HTERT RPE-1 (cell line): ENCODE data around the gene RARRES2.
"Not testable (repeated sequence)": the region's sequence is repeated elsewhere in the genome, so short reads cannot be mapped to it uniquely, and the experiment has no call there.

Experiments
- in situ Hi-C: fragments of 300-500 bp; cut with MboI; formaldehyde crosslinking; loops from 4 replicates; pipeline ENCODE4 v1.14.3; 2020; ENCODE audit warnings: low sequenced_read_pairs

RARRES2 gene

DNA sequence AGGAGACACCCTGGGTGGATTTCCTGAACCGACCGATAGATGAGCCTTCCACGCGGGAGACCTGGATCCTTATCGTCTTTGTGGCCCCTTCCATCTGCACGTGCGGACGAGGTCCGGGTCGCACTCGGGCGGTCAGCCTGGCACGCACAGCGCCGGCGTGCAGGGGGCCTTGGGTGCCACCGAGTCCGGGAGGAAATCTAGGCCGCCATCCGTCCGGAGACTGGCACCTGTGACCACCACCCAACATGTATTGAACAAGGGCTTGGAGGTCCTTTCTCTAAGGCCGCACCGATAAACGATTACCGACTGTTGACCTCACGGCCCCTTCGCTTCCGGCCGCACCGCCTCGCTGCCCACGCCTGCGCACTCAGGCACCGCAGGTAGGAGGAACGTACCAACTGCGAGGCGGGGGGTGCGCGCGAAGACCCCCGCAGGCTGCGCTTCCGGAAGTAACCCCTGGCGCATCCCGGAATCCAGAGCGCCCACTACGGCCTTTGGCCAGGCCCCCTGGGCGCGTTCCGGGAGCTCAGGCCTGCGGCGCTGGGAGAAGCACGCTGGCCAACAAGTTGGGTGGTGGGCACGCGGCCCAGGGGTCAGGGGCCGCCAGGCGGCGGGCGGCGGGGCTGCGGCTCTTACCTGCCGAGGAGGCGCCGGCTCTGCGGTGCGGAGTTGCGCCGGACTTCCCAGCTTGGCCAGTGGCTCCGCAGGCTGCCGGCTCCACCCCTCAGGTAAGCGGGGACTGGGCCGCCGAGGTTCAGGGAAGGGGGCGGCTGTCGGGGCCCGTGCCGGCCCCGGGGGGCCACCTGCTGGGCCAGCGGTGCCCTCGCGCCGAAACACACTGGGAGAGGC is 18.4 kb downstream of the RARRES2 start, which contains the start of the genes ACTR3C and LRRC61:
Gene ACTR3C (minus strand): TSS at position 713 of the 849 bp plus-strand sequence. CDS start 28,249 bp downstream, outside the sequence.
Gene LRRC61 (plus strand): TSS at position 523 of the 849 bp plus-strand sequence. CDS start 13,507 bp downstream, outside the sequence.
- in situ Hi-C loops, result no loop called here

DNA sequence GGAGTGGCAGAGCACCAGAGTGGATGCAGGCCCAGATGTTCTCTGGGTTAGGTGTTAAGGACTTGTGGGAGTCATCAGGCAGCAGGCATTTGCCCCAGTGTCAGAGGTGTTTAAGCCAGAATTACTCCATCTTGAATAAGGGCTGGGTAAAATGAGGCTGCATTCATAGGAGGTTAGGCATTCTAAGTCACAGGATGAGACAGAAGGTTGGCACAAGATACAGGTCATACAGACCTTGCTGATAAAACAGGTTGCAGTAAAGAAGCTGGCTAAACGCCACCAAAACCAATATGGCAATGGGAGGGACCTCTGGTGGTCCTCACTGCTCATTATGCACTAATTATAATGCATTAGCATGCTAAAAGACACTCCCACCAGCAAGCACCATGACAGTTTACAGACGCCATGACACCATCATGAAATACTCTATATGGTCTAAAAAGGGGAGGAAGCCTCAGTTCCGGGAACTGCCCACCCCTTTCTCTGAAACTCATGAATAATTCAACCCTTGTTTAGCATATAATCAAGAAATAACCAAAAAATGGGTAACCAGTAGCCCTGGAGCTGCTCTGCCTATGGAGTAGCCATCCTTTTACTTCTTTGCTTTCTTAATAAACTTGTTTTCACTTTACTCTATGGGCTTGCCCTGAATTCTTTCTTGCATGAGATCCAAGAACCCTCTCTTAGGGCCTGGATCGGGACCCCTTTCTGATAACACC is 19.2 kb downstream of the RARRES2 start:
- in situ Hi-C loops, result no loop called here

DNA sequence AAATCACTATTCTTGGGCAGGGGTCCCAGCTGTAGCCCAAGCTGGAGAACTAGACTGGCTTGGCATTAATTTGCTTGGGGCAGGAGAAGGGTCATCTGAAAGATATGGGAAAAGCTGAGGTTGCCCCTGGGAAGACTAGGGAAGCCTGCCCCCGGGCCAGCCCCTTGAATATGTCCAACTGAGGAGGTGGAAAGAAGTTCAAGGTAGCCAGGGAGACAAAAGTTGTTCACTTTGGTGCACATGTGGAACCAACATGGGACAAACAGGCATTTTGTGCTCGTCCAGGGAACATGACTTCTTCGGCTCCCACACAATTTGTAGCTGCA is 19.7 kb downstream of the RARRES2 start:
- in situ Hi-C loops, result no loop called here

DNA sequence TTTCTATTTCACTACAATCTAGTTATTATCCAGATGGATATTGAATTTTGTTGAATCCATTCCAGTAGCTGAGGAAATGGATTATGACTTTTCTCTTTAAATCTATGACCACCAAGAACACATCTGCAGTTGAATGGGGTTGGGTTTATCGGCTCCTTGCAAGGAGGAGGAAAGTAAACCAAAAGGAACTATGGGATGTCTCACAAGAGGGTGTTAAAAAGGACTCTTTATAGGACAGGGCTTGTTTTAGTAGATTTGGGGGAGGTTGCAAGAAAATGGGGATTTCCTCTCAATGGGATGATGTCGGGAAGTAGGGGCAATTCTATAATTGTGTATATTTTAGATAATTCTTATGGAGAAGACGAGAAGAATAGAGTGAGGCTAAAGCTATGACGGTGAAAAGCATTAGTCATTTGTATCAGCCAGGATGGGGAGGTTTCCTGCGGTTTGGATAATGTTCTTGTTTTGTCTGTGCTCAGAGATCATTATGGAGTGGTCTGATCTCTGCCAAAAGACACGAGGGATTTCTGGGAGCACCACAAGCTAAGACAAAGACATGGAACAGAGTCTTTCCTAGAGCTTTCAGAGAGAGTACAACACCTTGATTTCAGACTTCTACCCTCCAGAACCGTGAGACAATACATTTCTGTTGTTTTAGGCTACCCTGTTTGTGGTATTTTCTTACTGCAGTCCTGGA is 23.5 kb downstream of the RARRES2 start:
- in situ Hi-C loops, result no loop called here

DNA sequence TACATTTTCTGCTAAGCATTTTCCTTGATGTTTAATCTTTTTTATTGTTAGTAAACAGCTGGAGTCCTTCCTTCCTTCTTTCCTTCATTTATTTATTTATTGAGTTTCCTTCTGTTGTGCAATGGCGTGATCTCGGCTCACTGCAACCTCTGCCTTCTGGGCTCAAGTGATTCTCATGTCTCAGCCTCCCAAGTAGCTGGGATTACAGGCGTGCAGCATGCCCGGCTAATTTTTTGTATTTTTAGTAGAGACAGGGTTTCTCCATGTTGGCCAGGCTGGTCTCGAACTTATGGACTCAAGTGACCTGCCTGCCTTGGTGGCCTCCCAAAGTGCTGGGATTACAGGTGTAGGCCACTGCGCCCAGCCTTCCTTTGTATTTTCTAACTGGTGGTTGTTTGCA is 24.4 kb downstream of the RARRES2 start:
- in situ Hi-C loops, result not testable (repeated sequence)

DNA sequence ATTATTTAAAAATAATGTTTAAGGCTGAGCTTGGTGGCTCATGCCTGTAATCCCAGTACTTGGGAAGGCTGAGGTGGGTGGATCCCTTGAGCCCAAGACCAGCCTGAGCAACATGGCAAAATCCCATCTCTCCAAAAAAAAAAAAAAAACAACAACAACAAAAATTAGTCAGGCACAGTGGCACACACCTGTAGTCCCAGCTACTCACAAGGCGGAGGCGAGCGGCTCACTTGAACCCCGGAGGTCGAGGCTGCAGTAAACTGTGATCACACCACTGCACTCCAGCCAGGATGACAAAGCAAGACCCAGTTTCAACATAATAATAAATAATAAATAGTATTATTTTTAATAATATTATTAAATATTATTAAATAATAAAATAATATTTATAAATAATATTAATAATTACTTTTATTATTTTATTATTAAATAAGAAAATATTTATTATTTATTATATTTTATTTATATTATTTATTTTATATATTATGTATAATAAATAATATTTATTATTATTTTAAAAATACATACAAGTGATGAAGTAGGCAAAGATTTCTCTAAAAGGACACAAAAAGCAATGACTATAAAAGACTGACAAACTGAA is 26.7 kb downstream of the RARRES2 start:
- in situ Hi-C loops, result no loop called here

DNA sequence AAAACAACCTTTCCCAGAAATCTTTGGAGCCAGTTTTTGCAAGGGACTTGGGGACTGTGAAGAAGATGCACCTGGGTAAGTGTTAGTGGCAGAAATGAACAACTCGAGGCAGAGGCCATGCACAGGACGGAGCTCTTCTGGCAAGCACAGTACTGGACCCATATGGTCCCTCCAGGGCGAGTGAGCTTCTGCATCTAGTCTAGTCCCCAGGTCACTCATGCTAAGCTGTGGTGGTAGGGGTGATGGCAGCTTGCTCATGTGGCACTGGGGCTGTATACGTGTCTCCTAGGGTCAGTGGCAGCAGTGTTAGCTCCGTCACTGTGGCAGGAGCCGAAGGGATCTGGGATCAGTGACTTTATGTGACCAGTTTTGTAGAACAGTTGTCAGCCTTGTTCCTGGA is 27.6 kb downstream of the RARRES2 start:
- in situ Hi-C loops, result no loop called here

DNA sequence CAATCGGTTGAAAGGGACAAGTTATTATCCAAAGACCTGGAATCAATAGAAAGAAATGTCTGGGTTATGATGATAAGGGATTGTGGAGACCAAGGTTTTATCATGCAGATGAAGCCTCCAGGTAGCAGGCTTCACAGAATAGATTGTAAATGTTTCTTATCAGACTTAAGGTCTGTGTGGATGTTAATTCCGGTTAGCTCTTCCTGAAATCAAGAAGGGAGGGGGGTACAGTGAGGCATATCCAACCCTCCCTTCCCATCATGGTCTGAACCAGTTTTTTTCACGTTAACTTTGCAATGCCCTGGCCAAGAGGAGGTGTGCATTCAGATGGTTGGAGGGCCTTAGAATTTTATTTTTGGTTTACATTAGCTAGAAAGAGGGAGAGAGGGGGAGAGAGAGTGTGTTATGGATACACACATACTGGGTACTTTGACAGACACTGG is 28.0 kb downstream of the RARRES2 start:
- in situ Hi-C loops, result no loop called here

DNA sequence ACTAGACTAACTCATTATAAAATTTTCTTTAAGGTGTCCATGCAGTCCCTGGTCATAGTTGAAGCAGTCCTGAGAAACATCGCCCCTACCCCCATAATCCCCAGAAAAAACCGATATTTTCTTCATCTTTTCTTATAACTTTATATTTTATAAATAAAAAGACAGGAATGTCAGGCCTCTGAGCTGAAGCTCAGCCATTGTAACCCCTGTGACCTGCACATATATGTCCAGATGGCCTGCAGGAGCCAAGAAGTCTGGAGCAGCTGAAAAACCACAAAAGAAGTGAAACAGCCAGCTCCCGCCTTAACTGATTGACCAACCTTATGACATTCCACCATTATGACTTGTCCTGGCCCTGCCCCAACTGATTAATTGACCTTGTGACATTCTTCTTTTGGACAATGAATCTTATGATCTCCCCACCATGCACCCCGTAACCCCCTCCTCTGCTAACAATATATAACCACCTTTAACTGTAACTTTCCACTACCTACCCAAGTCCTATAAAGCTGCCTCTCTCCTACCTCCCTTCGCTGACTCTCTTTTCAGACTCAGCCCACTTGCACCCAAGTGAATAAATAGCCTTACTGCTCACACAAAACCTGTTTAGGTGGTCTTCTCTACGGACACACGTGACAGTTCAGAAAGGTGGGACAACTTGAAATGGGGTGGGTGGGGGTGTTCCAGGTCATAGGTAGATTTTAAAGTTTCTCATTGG is 28.6 kb downstream of the RARRES2 start:
- in situ Hi-C loops, result not testable (repeated sequence)

DNA sequence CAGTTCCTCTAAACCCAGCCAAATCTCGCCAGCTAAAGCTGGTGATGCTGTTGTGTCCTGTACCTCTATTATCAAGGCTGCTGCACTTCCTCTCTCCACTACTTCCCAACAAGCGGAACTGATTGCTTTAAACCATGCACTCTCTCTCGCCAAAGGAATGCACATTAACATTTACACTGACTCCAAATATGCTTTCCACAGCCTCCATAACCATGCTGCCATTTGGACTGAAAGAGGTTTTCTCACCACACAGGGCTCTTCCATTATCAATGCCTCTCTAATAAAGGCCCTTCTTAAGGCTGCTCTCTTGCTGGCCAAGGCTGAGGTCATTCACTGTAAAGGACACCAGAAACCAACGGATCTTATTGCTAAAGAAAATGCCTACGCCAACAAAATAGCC is 29.7 kb downstream of the RARRES2 start:
- in situ Hi-C loops, result no loop called here

DNA sequence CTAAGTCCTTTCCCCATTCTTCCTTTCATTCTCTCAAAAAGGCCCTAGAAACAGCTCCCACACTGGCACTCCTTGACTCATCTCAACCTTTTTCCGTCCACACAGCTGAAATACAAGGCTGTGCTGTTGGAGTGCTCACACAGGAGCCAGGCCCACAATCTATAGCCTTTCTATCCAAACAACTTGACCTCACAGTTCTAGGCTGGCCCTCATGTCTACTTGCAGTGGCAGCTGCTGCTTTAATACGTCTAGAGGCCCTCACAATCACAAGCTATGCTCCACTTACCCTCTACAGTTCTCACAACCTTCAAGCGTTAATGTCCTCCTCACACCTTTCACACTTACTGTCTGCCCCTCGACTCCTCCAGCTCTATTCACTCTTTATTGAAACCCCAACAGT is 30.3 kb downstream of the RARRES2 start:
- in situ Hi-C loops, result no loop called here

DNA sequence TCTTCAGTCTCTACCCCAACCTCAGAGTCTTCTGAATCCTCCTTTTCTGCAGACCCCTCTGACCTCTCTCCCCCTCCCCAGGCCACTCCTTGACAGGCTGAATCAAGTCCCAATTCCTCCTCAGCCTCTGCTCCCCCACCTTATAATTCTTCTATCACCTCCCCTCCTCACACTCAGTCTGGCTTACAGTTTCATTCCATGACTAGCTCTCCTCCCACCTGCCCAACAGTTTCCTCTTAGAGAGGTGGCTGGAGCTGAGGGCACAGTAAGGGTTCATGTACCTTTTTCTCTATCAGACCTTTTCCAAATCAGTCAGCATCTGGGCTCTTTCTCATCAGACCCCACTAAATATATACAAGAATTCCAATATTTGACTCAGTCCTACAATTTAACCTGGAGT is 32.9 kb downstream of the RARRES2 start:
- in situ Hi-C loops, result no loop called here

DNA sequence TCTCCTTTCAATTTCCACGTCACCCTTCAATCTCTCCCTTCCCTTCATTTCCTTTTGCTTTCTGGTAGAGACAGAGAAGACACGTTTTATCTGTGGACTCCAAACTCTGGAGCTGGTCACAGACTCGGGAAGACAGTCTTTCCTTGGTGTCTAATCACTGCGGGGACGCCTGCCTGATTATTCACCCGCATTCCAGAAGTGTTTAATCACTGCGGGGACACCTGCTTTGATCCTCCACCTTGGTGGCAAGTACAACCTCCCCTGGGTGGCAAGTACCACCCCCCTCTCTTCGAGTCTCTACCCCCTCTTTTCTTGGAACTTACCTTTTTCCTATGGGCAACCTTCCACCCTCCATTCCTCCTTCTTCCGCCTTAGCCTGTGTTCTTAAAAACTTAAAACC is 33.5 kb downstream of the RARRES2 start:
- in situ Hi-C loops, result no loop called here

DNA sequence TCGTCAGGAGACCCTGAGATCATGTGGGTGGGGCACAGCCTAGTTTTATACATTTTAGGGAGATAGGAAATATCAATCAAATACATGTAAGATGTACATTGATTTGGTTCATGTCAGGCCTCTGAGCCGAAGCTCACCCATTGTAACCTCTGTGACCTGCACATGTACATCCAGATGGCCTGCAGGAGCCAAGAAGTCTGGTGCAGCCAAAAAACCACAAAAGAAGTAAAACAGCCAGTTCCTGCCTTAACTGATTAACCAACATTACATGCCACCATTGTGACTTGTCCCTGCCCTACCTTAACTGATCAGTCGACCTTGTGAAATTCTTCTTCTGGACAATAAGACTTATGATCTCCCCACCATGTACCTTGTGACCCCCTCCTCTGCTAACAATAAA is 34.3 kb downstream of the RARRES2 start:
- in situ Hi-C loops, result no loop called here

DNA sequence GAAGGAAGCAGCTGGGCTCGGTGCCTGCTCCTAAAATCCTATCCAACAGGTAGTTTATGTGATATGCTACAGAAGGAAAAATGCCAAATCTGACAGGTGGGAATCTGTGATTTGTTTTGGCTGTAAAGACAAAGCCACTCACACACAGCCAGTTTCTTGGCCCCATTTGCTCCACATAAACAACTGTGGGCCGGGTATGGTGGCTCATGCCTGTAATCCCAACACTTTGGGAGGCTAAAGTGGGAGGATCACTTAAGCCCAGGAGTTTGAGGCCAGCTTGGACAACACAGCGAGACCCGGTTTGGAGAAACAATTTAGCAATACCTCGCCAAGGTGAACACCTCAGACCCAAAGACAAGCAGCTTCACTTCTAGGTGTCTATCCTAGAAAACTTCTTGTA is 35.1 kb downstream of the RARRES2 start:
- in situ Hi-C loops, result not testable (repeated sequence)

DNA sequence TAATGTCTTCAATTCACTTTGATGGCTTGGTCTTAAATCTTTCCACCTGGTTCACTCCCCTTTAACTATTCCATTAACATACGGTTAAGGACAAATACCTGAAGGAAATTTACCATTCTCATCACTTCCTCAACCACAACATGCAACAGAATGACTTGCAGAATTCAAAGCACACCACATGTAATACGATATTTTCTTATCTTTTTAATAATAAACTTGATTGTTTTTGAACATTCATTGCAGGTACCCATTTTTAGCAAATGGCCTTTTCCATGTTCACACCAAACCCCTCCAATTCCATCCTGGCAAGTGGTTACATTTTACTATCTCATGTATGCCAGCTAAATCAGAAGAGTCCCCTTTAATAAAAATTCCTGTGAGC is 35.5 kb downstream of the RARRES2 start:
- in situ Hi-C loops, result not testable (repeated sequence)

DNA sequence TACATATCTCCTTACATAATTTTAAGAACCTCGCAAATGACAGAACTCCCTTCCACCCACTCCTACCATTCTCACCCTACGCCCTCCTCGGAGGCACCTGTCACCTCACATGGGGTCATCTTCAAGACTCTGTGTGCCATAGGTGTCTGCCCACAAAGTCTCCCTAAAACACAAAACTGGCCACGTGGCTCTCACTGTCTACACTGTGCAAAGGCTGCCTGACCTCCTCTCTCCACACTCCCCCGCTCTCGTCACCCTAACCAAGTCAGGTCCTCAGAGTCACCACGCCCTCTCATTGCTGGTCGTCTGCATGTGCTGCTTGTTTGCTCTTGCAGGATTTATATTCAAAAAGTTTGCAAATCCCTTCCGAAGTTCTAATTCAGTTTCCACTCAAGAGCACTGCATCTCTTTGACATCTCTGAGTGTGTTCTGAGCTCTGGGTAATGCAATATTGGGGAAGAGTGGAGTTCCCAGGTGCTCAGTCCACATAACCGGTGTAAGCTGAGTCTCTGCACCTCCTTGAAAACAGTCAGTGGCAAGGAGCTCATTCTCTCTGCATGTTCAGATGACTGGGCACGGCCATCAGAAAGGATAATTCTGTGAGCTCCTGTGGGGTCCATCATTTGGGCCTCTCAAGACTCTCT is 36.0 kb downstream of the RARRES2 start:
- in situ Hi-C loops, result not testable (repeated sequence)

DNA sequence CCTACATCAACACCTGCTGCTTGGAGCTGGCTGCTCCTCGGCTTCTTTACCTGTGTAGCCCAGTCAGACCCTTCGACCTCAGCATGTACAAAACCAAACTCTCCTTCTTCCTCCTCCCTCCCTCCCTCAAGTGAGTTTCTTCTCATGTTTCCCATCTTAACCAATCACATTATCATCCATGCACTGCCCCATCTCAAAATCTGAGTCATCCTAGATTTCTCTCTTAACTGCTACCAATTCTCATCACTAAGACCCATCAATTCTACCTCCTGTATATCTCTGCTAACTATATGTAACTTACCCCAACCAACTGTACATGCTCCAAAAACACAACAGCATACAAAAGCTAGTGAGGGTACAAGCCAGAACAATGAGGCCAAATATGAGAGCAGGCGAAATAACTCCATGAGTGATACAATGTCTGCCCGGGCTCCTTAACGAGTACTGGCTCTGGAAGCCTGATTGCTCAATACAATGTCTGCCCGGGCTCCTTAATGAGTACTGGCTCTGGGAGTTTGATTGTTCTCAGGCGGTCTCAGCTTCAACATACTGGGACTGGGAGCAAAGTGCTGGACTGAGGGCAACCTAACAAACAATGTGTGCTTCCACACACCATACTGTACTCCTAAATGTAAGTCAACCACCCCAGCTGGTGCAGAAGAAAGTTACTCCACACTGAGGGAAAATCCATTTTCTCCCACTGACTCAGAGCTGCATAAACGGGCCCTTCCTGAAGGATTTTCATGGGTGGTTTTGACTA is 36.8 kb downstream of the RARRES2 start:
- in situ Hi-C loops, result not testable (repeated sequence)

DNA sequence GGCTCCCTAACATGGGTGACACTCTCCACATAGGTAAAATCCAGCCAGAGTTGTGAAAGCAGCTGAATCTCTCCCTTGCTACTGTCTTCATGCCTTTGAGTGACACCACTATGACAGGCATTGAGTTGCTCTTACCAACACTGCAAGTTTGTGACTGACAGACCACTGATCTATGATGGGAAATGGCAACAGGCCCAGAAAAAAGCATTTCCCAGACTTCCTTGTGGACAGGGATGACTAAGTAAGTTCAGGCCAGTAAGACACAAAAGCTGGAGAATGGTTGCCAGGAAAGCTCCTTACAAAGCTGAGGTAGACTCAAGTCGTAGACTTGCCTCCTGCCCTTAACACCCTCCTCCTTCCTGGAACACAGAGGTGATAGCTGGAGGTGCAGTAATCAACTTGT is 38.5 kb downstream of the RARRES2 start:
- in situ Hi-C loops, result not testable (repeated sequence)
